ENCODE measurements around the gene SOX9. TPM values are rescaled to one million over a fixed set of nuclear protein-coding genes. Genes with fewer than 3 reads are reported as not detected.
A peak's percentile ranks its signal among the peaks of the same experiment; 100 is the strongest.
"Not testable (repeated sequence)": the region's sequence is repeated elsewhere in the genome, so short reads cannot be mapped to it uniquely, and the experiment has no call there.

Gene SOX9
- total RNA-seq, 1 donor: 1.7 TPM

GRCh38 chr17:72110231-72110941, 10.4 kb upstream of the SOX9 start:
- H3K4me3 ChIP-seq (ENCODE audit: low read depth, low read length): peak overlapping the region; percentile 51
- no peak for TF ChIP-seq CTCF (IDR thresholded peaks at IDR 0.05; ENCODE audit: insufficient read depth, low read depth, low read length)
- no peak for DNase-seq (ENCODE audit: low read depth)

- no peak for TF ChIP-seq CTCF (IDR thresholded peaks at IDR 0.05; ENCODE audit: insufficient read depth, low read depth, low read length)
- DNase-seq (ENCODE audit: low read depth): no peak
- peak overlapping the region; percentile 51 for H3K4me3 ChIP-seq (ENCODE audit: low read depth, low read length)
Observed at GRCh38 chr17:72110942-72111318, 9.9 kb upstream of the SOX9 start.

GRCh38 chr17:72111336-72111923, 9.4 kb upstream of the SOX9 start:
- no peak overlapping the region for H3K4me3 ChIP-seq (ENCODE audit: low read depth, low read length)
- no peak for TF ChIP-seq CTCF (IDR thresholded peaks at IDR 0.05; ENCODE audit: insufficient read depth, low read depth, low read length)
- DNase-seq (ENCODE audit: low read depth): no peak

GRCh38 chr17:72111926-72112325, 8.9 kb upstream of the SOX9 start:
- not testable (repeated sequence) for DNase-seq (ENCODE audit: low read depth); H3K4me3 ChIP-seq (ENCODE audit: low read depth, low read length)

- DNase-seq (ENCODE audit: low read depth): no peak
- no peak for TF ChIP-seq CTCF (IDR thresholded peaks at IDR 0.05; ENCODE audit: insufficient read depth, low read depth, low read length)
- H3K4me3 ChIP-seq (ENCODE audit: low read depth, low read length): no peak overlapping the region
Observed at GRCh38 chr17:72113751-72114150, 7.1 kb upstream of the SOX9 start.

GRCh38 chr17:72115781-72116525, 4.9 kb upstream of the SOX9 start:
- DNase-seq (ENCODE audit: low read depth): no peak
- H3K4me3 ChIP-seq (ENCODE audit: low read depth, low read length): no peak overlapping the region
- no peak for TF ChIP-seq CTCF (IDR thresholded peaks at IDR 0.05; ENCODE audit: insufficient read depth, low read depth, low read length)

Data from fibroblast of villous mesenchyme (primary cell).